ENCODE results near the gene COL13A1.
A peak's percentile ranks its signal among the peaks of the same experiment; 100 is the strongest.

The COL13A1 gene

DNA sequence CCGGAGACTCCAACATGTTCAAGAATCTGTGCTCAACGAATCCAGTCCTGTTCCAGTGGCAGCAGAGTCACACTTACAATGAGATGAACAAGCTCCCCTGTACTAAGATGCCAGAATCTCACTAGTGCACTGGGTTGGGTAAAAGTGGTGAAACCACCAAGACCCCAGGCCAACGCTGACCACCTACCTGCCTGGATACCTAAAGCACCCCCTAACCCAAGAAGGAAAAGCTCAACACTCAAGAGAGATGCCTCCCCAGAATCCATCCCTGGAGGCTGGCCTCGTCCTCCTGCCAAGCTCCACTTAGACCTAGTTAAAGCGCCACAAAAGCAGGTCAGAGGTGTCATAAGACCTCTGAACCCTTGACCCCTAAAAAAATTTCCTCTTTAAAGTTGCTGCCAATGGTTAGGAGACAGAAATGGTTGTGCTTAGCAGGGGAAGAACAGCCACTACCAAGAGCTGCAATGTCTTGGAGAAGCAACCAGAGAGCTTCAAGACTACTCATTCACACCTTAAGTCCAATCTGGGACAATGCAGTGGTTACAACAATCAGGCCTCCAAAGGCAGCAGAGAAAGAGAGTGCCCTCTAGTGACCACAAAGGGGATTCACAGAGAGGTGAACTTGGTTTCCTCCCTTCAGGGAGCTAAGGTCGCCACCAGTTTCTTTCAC, 156.3 kb downstream of the COL13A1 start:
- no peak overlapping the region for H3K27ac ChIP-seq
- peak; percentile 12 for DNase-seq (ENCODE audit: low read depth, low spot score)

DNA sequence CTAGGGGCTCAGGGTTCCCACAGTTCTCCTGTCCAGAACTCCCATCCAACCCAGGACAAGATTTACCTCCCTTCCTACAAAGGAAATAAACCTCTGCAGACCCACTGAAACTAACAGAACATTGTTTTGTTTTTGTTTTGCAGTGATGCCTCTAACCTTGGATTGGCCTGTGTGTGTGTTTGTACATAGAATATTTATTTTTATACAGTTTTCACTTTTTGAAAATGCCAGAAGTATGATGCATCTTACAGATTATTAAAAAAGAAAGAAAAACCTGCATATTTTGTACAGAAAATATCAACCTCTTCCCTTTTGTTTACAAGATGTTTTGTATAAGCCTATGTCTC, 156.8 kb downstream of the COL13A1 start:
- no peak overlapping the region for H3K27ac ChIP-seq
- DNase-seq (ENCODE audit: low read depth, low spot score), result no peak

DNA sequence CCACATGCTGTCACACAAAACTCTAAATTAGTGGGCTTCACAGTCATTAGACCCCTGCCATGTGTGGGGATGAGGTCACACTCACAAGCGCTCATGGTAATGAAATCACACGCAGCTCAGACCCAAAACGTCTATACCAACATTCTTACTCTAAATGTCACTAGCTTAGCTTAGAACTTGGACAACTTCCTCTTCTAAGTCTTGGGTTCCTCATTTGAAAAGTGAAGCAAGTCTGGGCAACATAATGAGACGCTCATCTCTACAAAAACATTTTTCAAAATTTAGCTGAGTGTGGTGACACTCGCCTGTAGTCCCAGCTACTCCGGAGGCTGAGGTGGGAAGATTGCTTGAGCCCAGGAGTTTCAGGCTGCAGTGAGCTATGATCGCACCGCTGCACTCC, 158.2 kb downstream of the COL13A1 start:
- no peak overlapping the region for H3K27ac ChIP-seq
- no peak for DNase-seq (ENCODE audit: low read depth, low spot score)

DNA sequence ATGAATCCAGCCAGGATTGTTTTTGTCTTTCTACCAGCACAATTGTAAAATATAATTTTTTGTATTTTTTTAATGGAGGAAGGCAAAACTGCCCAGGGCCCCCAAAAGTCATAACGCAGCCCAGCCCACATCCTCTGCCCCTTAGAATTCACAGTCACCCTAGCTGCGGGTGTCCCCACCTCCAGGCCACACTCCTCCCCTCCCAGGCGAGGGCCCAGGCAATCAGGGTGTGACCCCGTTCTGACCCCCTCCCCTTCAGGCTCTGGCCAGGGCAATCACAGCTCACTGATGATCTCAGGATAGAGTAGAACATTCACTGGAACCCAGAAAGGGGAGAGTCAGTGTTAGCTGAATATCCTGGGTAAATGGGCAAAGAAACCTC, 158.9 kb downstream of the COL13A1 start:
- no peak overlapping the region for H3K27ac ChIP-seq
- no peak for DNase-seq (ENCODE audit: low read depth, low spot score)

DNA sequence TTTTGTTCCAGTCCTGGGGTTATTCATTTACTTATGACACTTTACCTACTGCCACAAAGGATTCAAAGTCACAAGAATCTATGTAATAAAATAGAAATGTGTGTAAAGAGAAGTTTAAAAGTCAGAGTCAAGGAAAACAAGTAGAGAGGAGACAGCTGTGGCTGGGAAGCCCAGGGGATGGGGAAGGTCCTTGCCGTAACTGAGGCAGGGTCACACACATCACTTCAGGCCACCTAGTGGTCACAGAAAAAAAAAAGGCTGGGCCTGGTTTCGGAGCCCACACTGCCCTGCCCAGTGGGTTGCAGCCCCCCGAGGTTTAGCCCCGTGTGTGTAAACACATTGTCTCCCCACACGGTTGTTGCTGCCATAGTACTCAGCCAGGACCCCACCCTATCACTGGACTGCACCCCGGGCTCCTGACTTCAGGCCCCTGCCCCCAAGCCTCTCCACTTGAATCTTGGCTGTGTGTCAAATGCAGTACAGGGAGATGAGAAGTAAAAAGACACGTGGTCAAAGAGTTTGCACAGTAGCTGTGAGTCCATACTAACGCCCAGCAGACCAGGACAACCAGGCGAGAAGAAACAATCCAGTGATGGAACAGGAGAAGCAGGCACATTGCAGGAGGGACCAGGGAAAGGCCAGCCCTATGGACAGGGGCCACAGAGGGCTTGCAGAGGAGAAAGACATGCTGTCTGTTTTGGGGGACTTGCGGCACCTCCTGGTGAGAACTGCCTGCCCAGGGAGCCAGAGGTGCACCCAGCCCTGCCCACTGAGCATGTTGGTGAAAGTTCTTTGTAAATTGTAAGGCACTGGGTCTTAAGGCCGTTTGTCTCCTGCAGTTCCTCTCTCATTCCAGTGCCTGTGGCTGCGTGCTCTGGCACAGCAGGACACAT, 159.5 kb downstream of the COL13A1 start:
- no peak overlapping the region for H3K27ac ChIP-seq
- no peak for DNase-seq (ENCODE audit: low read depth, low spot score)

DNA sequence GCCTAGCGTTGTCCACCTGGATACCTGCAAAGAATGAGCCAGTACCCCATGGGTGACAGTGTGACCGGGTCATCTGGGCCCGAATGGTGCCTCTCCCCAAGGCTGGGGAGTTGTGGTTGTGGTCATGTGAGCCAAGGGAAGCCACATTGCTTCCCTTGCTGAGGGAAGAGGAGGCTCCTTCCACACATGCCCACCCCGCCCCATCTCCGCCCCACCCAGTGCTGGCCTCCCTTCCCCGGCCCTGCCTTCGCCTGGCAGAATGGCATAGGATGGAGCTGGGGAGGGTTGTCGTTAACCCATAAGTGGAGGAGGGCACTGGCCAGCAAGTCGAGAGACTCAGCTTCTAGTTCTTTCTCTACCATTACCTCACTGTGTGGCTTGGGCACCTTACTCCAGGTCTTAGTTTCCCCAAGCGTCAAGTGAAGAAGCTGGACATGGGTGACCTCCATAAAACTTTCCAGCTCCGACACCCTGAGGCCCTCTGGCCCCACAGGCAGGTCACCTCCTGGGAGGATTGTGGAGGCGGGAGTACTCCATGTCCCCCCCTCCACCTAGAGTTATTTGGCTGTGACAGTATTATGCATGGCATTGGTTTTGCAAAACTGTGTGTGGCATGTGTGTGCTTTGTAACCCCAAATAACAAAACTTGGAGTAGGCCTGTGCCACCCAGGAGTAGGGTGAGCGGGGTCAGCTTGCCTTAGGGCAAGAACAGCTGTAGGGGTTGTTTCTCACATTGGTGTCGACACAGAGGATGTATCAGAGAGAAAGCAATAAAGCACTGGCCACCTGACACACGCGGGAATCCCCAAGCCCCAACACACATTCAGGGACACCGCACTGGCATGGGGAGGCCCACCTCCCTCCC, 160.4 kb downstream of the COL13A1 start:
- H3K27ac ChIP-seq, result no peak overlapping the region
- no peak for DNase-seq (ENCODE audit: low read depth, low spot score)

DNA sequence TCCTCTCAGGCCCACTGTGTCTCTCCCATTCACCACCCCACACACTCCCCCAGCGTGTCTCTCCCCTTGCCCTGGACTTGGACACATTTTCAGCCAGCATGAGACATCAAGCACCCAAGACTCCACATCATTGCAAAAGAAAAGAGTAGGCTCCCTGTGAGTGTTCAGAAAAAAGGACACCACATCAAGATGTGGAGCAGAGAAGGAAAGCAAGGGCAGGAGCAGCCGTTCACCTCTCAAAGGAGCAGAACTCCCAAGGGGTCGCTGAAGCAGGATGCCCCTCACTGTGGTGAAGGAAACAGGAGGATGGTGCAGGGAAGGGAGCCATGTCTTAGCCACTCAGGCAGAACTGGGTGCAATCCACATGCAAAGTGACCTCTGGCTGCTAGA, 161.0 kb downstream of the COL13A1 start:
- no peak overlapping the region for H3K27ac ChIP-seq
- no peak for DNase-seq (ENCODE audit: low read depth, low spot score)

DNA sequence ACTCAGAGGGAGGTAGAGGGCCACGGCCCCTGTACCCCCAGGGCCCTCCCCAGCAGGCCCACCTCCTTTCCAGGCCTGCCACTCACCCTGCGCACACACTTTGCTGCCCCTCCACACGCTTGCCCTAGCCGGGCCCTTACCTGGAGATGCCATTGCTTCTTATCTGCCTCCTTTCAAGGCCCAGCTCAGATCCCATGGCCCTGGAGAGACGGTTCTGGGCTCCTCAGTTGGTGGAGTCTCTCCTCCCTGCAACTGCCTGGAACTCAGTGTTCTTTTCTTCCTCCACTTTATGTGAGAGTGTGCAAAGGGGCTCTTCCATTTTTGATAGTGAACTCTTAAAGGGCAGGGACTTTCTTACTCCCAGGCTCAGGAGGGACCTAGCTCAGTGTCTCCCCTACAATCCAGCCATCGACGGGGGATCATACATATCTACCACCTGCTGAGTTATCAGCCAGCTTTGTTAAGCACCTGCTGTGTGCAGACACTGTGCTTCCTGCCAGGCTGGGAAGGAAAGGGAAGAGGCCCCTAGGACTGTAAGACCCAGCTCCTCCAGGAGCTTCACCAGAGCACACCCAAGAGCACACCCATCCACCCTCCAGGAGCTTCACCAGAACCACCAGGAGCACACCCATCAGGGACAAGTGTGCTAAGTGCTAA, 161.6 kb downstream of the COL13A1 start:
- no peak overlapping the region for H3K27ac ChIP-seq
- DNase-seq (ENCODE audit: low read depth, low spot score), result no peak

DNA sequence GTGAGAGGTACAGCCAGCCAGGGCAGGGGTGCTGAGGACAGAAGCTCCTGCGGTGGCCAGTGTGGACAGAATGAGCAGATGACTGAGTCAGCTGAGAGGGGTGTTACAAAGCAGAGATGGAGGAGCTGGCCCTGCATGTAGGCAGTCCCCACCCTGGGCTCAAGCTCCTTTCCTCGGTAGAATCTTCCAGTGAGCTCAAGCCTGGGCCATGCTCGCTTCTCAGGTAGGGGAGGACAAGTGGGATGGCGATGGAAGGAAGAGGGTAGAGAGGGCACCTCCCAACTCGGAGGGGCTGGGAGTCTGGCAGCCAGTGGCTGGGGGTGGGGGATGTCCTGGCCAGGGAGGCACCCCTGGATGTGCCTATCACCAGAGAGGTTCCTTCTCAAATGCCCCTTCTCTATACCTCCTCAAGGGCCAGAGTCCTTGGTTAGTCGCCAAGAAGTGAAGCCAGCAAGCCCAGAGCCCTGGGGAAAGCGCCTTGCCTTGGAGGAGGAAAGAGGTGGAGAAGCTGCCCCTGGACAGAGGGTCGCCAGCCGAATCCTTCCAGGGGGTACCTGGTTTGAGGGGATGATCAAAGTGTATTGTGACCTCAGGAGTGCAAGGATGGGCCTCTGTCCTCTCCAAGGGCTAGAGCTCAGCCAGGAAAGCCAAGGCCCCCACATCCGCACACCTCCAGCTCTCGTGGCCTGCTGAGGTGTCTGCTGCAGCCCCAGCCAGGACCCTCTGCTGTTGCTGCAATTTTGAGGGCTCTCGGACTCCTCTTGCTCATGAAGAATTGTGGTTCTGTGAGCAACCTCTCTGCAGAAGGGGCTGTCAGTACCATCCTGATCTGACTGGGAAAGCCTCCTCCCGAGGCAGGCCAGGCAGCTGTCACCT, 162.4 kb downstream of the COL13A1 start:
- DNase-seq (ENCODE audit: low read depth, low spot score), result no peak
- H3K27ac ChIP-seq, result no peak overlapping the region

DNA sequence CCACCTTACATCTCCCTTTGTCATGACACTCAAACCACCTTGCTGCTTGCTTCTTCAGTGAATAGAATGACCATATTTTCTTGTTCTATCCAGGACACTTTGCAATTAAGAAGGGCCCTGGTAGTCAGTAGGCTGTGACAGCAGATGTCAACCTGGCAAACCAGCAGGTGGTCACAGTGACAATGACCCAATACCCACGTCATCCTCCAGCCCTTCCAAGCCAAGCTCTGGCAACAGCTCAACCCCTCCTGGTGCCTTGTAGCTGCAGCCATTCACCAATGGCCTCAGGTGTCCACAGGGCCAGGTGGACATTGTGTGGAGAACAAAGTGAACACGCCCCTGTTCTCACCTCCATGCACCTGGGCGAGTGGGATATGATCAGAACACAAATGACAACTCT, 163.4 kb downstream of the COL13A1 start:
- H3K27ac ChIP-seq, result no peak overlapping the region
- DNase-seq (ENCODE audit: low read depth, low spot score), result no peak

DNA sequence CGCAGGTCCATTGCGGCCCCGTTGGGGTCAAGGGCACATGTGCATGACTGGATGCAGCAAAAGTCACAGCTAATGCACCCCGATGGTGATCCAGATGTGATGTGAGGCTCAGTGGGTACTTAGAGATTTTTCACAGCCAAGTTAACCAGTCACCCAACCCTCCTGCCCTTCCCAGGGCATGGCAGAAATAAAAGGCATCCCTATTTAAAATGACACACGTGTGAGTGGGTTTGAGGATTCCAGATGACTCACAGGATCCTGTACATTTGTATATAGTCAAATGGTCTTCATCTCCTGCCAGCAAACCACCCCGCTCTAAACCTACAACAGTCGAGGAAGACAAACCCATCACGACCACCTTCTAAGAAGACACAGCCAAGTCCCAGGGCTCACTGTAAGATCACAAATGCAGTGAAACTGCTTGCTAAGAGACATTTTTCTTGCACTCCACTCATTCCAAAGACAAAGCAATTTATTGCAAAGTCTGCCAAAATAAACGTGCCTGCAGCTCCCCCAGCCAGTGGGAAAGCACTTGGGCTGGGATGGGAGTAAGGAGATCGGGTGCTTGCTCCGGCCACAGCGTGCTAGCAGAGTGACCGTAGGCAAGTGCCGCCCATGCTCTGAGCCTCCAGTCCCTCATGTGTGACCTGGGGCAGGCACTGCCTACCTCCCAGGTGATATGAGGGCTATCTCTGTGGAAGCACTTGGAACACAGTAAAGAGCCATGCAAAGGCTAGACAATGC, 164.4 kb downstream of the COL13A1 start:
- H3K27ac ChIP-seq, result no peak overlapping the region
- no peak for DNase-seq (ENCODE audit: low read depth, low spot score)

DNA sequence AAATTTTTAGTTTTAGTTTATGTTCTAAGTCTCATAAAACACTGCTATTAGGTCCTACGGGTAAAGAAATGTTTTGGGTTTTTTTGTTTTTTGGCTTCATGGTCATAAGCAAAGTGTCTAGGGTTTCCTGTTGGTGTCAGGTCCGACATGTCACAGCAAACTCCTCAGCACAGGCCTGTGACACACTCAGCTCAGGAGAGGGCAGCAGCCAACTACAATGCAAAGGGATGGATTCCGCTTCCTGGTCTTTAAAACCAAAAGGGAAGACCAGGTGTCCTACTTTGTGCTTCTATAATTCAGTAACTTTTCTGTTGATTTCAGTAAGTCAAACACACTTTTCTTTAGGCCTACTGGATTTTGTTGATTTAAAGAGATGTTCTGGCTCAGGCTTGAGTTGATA, 167.1 kb downstream of the COL13A1 start:
- no peak overlapping the region for H3K27ac ChIP-seq
- no peak for DNase-seq (ENCODE audit: low read depth, low spot score)

DNA sequence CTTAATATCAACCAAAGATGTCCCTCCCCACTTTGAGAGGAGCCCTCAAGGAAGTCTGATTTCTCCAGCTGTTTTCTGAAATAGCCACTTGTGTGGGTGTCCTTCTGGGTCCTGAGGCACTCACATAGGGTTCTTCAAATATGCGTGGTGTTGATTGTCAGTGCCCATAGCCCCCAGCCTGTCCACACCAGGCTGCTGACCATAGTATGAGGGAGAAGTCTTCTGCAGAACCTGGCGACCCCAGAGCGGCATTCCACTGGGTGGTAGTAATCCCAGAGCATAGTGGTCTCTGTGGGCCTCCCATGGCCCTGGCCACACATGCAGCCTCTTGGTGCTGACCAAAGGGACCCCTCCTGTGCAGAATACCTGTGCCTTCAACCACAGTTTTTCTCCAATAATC, 168.3 kb downstream of the COL13A1 start:
- no peak overlapping the region for H3K27ac ChIP-seq
- no peak for DNase-seq (ENCODE audit: low read depth, low spot score)

DNA sequence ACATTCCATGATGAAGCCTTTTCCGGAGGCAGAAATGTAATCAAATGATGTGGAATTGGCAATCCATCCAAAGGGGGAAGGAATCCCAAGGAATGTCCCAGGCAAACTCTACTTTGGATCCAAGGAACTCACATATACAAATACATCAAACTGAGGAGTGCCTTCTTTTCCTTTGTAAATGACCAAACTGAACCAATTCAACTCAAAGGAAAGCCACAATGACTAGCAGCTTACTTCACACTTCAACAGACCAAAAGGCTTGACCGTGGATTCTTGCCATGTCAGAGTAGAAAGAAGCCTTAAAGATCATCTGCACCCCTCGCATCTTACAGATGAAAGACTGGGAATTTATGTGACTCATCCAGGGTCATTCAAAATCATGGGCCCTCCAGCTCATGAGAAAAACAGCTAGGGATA, 171.3 kb downstream of the COL13A1 start:
- no peak overlapping the region for H3K27ac ChIP-seq
- DNase-seq (ENCODE audit: low read depth, low spot score), result no peak

DNA sequence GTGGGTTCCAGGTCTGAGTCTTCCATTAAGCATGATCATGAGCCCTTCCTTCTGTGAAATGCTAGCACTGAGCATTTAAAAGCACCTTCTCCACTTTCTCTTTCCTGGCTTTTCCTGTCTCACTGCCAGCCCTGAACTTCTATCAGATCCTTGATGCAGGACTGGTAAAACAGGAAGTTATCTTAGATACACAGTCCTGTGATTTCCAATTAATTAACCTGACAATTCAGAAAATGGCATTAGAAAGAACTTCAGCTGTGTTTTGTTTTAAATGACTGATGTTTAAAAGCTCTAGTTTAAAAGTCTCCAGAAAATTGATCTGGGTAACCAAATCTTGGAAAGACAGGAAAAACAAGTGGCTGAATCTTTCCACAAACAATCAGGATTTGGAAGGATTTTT, 172.0 kb downstream of the COL13A1 start:
- no peak for DNase-seq (ENCODE audit: low read depth, low spot score)
- no peak overlapping the region for H3K27ac ChIP-seq

DNA sequence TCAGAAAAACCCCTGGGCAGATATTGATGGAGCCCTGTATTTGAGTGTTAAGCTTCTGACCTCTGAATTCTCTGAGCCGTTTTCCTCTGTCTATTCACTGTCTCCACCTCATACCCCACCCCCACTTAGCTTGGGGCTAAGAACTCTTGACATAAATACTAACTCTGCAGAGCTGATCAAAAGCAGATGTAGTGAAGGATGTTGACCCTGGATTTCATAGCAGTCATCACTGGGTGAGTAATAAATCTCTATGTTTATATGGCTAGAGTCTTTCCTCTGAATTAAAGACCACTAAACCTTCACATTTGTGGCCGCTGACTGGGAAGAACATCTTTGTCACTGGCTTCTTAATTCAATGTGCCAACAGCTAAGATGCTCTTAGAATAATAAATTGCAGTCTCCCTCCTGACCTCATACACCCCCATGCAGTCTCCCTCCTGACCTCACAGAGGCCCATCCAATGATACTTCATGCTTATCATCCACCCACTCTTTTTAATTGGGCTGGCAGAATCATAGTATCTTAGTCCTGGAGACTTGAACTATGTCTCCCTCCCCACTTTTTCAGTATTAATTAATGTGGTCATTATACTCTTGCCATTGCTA, 172.9 kb downstream of the COL13A1 start:
- no peak overlapping the region for H3K27ac ChIP-seq
- DNase-seq (ENCODE audit: low read depth, low spot score), result no peak

DNA sequence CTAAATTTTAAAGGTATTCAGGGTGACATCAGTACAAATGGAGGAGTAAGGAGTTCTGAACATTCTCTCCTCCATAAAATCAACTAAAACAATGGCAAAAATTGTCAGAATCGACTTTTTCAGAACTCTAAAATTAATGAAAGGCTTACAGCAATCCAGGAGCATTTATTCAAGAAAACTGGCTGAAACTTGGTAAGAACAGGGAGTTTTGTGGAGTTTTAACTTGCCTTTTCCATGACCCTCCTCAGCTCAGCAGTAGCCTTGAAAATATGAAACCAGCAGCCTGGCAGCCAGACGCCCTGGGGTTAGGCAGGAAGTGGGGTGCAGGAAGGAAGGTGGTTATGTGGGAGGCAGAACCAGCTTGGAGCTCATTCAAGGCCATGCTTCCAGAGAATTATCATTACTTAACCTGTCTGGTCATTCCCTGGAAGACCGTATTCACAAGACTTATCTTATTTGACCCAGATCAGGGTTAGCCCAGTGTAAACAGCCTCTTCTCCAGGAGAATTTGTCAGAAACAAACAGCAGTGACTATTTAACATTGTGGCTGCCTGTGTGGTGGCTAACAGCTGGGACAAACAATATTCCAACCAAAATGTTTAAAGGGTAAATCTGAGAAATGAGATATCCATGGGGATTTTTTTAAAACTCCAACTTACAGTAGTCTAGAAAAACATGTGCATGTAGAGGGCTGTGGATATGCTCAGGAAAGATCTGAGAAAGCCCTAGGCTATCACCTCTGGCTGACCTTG, 175.3 kb downstream of the COL13A1 start:
- DNase-seq (ENCODE audit: low read depth, low spot score), result no peak
- H3K27ac ChIP-seq, result no peak overlapping the region

DNA sequence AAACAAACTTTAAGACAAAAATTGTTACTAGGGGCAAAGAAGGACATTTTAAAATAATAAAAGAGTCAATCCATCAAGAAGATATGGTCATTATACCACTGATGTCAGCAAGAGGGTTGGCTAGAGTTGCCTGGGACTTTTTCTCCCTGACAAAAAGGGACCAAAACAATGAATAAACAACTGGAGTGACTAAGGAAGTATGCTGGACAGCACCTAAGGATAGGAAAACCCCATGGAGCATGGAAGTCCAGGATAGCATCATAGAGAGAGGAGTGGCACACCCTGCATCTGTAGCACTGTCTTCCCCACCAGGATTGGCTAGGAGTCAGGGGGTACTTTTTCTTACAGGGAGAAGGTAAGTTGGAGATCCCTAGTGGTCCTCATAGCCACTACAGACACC, 177.5 kb downstream of the COL13A1 start:
- H3K27ac ChIP-seq, result no peak overlapping the region
- DNase-seq (ENCODE audit: low read depth, low spot score), result no peak

Measured in epithelial cell of prostate (primary cell).